Measurements from ENCODE around the gene CAMKK2.
A peak's percentile ranks its signal among the peaks of the same experiment; 100 is the strongest.

CAMKK2 gene

GRCh38 chr12:121296618-121297434, at the start of gene CAMKK2:
CAMKK2 (minus strand) TSS chr12:121296709; CDS start chr12:121274526, 22,183 bp downstream.
- peak; percentile 90 for DNase-seq (ENCODE audit: low read depth)
- peak within 1 kb of the TSS; percentile 84 for H3K4me3 ChIP-seq (ENCODE audit: low read length)
- TF ChIP-seq, protein P1, sequence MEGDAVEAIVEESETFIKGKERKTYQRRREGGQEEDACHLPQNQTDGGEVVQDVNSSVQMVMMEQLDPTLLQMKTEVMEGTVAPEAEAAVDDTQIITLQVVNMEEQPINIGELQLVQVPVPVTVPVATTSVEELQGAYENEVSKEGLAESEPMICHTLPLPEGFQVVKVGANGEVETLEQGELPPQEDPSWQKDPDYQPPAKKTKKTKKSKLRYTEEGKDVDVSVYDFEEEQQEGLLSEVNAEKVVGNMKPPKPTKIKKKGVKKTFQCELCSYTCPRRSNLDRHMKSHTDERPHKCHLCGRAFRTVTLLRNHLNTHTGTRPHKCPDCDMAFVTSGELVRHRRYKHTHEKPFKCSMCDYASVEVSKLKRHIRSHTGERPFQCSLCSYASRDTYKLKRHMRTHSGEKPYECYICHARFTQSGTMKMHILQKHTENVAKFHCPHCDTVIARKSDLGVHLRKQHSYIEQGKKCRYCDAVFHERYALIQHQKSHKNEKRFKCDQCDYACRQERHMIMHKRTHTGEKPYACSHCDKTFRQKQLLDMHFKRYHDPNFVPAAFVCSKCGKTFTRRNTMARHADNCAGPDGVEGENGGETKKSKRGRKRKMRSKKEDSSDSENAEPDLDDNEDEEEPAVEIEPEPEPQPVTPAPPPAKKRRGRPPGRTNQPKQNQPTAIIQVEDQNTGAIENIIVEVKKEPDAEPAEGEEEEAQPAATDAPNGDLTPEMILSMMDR (IDR thresholded peaks at IDR 0.05; ENCODE audit: insufficient read depth, low read depth, low read length, missing control alignments), result no peak

DNA sequence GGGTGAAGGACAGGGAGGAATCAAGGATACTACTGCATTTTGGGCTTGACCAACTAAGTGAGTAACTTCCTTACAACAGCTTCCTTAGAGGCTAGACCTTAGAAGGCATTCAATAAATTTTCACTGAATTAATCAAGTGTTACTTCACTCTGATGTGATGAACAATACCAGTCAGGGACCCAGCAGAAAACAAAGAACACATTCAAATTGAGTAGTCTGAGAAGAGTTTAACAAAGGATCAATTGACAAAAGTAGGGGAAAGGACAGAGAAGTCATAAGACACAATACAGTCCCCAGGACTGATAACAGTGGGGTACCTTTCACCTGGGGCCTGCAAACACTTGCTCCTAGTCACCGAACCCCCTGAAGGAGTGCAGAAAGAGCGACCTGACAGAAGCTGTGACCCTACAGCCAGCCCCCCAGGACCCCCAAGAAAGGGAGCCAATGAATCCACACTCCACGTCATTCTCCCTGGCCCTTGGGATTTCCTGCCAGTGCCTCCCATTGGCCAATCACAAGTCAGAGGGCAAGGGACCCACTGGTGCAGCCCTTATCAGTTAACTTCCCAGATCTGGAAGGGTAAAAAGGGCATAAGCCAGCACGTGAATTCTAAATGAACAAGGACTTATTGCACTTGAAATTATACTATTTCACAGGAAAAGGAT, 48.8 kb upstream of the CAMKK2 start:
- no peak overlapping the region for H3K4me3 ChIP-seq (ENCODE audit: low read length)
- DNase-seq (ENCODE audit: low read depth), result no peak
- TF ChIP-seq, protein P1 (IDR thresholded peaks at IDR 0.05; ENCODE audit: insufficient read depth, low read depth, low read length, missing control alignments), result no peak

DNA sequence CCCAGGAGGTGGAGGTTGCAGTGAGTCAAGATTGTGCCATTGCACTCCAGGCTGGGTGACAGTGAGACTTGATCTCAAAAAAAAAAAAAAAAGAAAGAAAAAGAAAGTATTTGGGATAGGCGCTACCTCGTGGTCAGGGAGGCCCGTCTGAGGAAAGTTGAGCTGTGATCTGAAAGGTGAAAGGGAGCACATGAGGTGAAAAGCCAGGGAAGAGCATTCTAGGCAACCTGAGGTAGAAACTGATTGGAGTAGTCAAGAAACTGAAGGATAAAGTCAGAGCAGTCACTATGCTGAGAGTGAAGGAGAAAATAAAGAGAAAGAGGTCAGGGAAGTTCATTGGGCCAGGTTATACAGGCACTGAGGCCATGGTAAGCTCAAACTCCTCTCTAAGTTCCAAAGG, 48.0 kb upstream of the CAMKK2 start:
- H3K4me3 ChIP-seq (ENCODE audit: low read length), result no peak overlapping the region
- TF ChIP-seq, protein P1 (IDR thresholded peaks at IDR 0.05; ENCODE audit: insufficient read depth, low read depth, low read length, missing control alignments), result no peak
- no peak for DNase-seq (ENCODE audit: low read depth)

DNA sequence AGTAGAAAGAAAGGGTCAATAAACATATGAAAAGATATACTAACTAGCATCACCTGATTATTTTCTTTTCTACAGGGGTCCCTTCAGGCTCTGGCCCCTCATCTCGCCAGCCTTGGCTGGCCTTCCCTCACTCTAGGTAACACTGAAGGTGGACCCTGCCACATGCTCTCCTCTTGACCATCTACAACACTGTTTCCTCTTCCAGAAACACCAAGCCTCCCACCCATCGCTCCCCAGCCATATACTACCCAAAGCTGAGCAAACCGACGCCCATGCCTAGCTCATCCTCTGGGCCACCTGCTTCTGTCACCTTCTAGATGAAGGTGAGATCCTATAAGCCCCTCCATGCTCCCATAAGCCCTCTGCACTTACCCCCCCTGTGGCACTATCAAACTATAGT, 40.9 kb upstream of the CAMKK2 start:
- TF ChIP-seq, protein P1 (IDR thresholded peaks at IDR 0.05; ENCODE audit: insufficient read depth, low read depth, low read length, missing control alignments), result no peak
- no peak for DNase-seq (ENCODE audit: low read depth)
- H3K4me3 ChIP-seq (ENCODE audit: low read length), result no peak overlapping the region

- TF ChIP-seq, protein P1 (IDR thresholded peaks at IDR 0.05; ENCODE audit: insufficient read depth, low read depth, low read length, missing control alignments), result peak; percentile 89
- peak; percentile 79 for DNase-seq (ENCODE audit: low read depth)
- H3K4me3 ChIP-seq (ENCODE audit: low read length), result no peak overlapping the region
Measured at GRCh38 chr12:121334513-121335343, 38.2 kb upstream of the CAMKK2 start.

DNA sequence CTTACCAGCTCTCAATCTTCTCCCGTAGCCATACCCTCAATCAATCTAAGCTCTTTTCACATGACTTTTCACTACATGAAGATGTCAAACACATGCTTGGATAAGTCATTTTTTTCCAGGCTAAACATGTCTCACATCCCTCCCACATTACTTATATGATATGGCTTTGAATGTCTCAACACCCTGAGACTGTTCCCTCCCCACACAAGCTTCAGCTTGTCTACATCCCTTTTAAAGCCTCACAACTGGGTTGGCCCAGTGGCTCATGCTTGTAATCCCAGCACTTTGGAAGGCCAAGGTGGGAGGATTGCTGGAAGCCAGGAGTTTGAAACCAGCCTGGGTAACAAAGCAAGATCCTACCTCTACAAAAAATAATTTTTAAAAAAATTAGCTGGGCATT, 37.2 kb upstream of the CAMKK2 start:
- TF ChIP-seq, protein P1 (IDR thresholded peaks at IDR 0.05; ENCODE audit: insufficient read depth, low read depth, low read length, missing control alignments), result no peak
- no peak overlapping the region for H3K4me3 ChIP-seq (ENCODE audit: low read length)
- DNase-seq (ENCODE audit: low read depth), result peak; percentile 91
